Measurements from ENCODE around the gene DNER. TPM values are rescaled to one million over a fixed set of nuclear protein-coding genes. Genes with fewer than 3 reads are reported as not detected.

The DNER gene
- polyA plus RNA-seq, 3 donors: 0.12 to 0.20 (median 0.16) TPM

DNA sequence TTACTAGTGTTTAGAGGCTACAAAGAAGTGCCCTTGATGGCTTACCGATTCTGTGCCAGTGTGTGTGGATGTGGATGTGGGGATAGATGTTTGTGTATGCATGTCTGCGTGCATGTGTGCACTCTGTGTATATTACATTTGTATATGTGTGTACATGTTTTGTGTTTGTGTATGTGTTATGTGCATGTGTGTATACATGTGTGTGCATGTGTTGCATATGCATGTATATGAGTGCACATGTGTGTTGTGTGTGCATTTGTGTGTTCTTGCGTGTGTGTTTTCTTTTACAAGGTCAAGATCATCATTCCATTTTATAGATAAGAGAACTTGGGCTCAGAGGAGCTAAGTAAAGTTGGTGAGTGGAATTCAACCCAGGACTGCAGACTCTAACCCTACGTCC is 226.1 kb downstream of the DNER start:
- H3K4me1 Mint-ChIP-seq: no peaks in the 10 kb centered on the region
- intact Hi-C loops (cut with micrococcal nuclease): no loop called here
- TF ChIP-seq, protein P1, sequence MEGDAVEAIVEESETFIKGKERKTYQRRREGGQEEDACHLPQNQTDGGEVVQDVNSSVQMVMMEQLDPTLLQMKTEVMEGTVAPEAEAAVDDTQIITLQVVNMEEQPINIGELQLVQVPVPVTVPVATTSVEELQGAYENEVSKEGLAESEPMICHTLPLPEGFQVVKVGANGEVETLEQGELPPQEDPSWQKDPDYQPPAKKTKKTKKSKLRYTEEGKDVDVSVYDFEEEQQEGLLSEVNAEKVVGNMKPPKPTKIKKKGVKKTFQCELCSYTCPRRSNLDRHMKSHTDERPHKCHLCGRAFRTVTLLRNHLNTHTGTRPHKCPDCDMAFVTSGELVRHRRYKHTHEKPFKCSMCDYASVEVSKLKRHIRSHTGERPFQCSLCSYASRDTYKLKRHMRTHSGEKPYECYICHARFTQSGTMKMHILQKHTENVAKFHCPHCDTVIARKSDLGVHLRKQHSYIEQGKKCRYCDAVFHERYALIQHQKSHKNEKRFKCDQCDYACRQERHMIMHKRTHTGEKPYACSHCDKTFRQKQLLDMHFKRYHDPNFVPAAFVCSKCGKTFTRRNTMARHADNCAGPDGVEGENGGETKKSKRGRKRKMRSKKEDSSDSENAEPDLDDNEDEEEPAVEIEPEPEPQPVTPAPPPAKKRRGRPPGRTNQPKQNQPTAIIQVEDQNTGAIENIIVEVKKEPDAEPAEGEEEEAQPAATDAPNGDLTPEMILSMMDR (IDR thresholded peaks at IDR 0.05): no peak
- Histone ChIP-seq H3K27ac (ENCODE audit: low read depth in 1 of 2, low read length in 2 of 2) (no peak overlapping the region), H3K4me1 (ENCODE audit: control insufficient read depth in 1 of 2, insufficient read depth in 2 of 2, low read length in 2 of 2) (no peaks in the 10 kb centered on the region), H3K36me3 (replicated peaks in 1 of 2; ENCODE audit: control insufficient read depth in 1 of 2, insufficient read depth in 2 of 2, low read length in 2 of 2) (no peaks in the 10 kb centered on the region), H2AFZ (ENCODE audit: insufficient read depth, low read depth, low read length, poor library complexity, severe bottlenecking) (no peak overlapping the region), H3K27me3 (ENCODE audit: control insufficient read depth in 2 of 2, insufficient read depth in 2 of 2, low read length in 2 of 2) (no peaks in the 10 kb centered on the region), H3K79me2 (ENCODE audit: insufficient read depth, low read length) (no peaks in the 10 kb centered on the region), H4K20me1 (ENCODE audit: insufficient read depth, low read length) (no peaks in the 10 kb centered on the region), H3K4me3 (replicated peaks in 1 of 3; ENCODE audit: low read depth in 2 of 3, low read length in 3 of 3) (no peak overlapping the region), H3K4me2 (replicated peaks; ENCODE audit: extremely low read depth, low read length, poor library complexity, severe bottlenecking) (no peak overlapping the region), H3K9ac (ENCODE audit: insufficient read depth, low read length, poor library complexity, severe bottlenecking) (no peak overlapping the region), H3K9me3 (replicated peaks in 1 of 2; ENCODE audit: control insufficient read depth in 1 of 2, insufficient read depth in 1 of 2, low read length in 2 of 2) (peaks cover 0 to 3% of the 10 kb centered on the region in 2 donors)
- H3K36me3 Mint-ChIP-seq: no peaks in the 10 kb centered on the region
- H3K9me3 Mint-ChIP-seq: peaks cover 6 to 12% (median 8%) of the 10 kb centered on the region in 7 donors
- DNase-seq: no peak
- no peak overlapping the region for H3K27ac Mint-ChIP-seq
- no peak overlapping the region for H3K4me3 Mint-ChIP-seq
- 83% methylated on average over 2 of the region's 4 CpGs for WGBS (ENCODE audit: insufficient coverage)
- H3K27me3 Mint-ChIP-seq (ENCODE audit: low read depth in 3 of 3): peaks cover 2 to 7% (median 4%) of the 10 kb centered on the region in 3 donors

DNA sequence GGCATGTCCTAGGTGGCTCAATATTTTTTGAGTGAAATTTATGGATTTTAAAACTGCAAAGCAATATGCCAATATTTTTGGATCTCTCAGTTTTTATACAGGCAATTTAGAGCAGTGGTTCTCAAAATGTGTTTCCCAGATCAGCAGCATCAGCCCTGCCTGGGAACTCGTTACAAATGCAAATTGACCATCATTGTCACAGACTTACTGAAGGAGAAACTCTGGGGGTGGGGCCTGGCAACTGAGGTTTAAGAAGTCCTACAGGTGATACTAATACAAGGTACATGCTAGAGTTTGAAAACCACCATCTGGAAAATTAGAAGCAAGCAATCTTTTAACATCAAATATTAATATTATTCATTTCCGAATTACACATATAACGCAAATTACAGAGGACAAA is 227.7 kb downstream of the DNER start:
- Histone ChIP-seq H3K9ac (ENCODE audit: insufficient read depth, low read length, poor library complexity, severe bottlenecking) (no peak overlapping the region), H3K36me3 (replicated peaks in 1 of 2; ENCODE audit: control insufficient read depth in 1 of 2, insufficient read depth in 2 of 2, low read length in 2 of 2) (no peaks in the 10 kb centered on the region), H3K27me3 (ENCODE audit: control insufficient read depth in 2 of 2, insufficient read depth in 2 of 2, low read length in 2 of 2) (no peaks in the 10 kb centered on the region), H3K27ac (ENCODE audit: low read depth in 1 of 2, low read length in 2 of 2) (no peak overlapping the region), H2AFZ (ENCODE audit: insufficient read depth, low read depth, low read length, poor library complexity, severe bottlenecking) (no peak overlapping the region), H3K4me1 (ENCODE audit: control insufficient read depth in 1 of 2, insufficient read depth in 2 of 2, low read length in 2 of 2) (no peaks in the 10 kb centered on the region), H4K20me1 (ENCODE audit: insufficient read depth, low read length) (no peaks in the 10 kb centered on the region), H3K9me3 (replicated peaks in 1 of 2; ENCODE audit: control insufficient read depth in 1 of 2, insufficient read depth in 1 of 2, low read length in 2 of 2) (peaks cover 0 to 3% of the 10 kb centered on the region in 2 donors), H3K4me3 (replicated peaks in 1 of 3; ENCODE audit: low read depth in 2 of 3, low read length in 3 of 3) (no peak overlapping the region), H3K79me2 (ENCODE audit: insufficient read depth, low read length) (no peaks in the 10 kb centered on the region), H3K4me2 (replicated peaks; ENCODE audit: extremely low read depth, low read length, poor library complexity, severe bottlenecking) (no peak overlapping the region)
- intact Hi-C loops (cut with micrococcal nuclease): no loop called here
- H3K27me3 Mint-ChIP-seq (ENCODE audit: low read depth in 3 of 3): peaks cover 2 to 7% (median 4%) of the 10 kb centered on the region in 3 donors
- H3K27ac Mint-ChIP-seq: no peak overlapping the region
- no peaks in the 10 kb centered on the region for H3K36me3 Mint-ChIP-seq
- no peak overlapping the region for H3K4me3 Mint-ChIP-seq
- H3K4me1 Mint-ChIP-seq: no peaks in the 10 kb centered on the region
- no peak for DNase-seq
- no CpG with 5 or more reads among the region's 3 CpGs for WGBS (ENCODE audit: insufficient coverage)
- H3K9me3 Mint-ChIP-seq: peaks cover 6 to 12% (median 8%) of the 10 kb centered on the region in 7 donors
- TF ChIP-seq, protein P1 (IDR thresholded peaks at IDR 0.05): no peak
